GM19025 (cell line): ENCODE data around the gene CHRNA4.

Source experiments
- ATAC-seq: cut with Tn5 transposase; IDR thresholded peaks from one replicate; pipeline ENCODE4 v1.9.1; 2021; ENCODE audit warnings: mild to moderate bottlenecking, low read depth, moderate library complexity; ENCODE audit not compliant: unreplicated experiment

Gene CHRNA4

GRCh38 chr20:63398744-63399514, 37.8 kb upstream of the CHRNA4 start:
- no peak for ATAC-seq

GRCh38 chr20:63397946-63398450, 36.8 kb upstream of the CHRNA4 start:
- no peak for ATAC-seq

- no peak for ATAC-seq
Measured at GRCh38 chr20:63397155-63397843, 36.1 kb upstream of the CHRNA4 start.

- ATAC-seq = no peak
Measured at GRCh38 chr20:63396300-63396699, 35.2 kb upstream of the CHRNA4 start.

GRCh38 chr20:63395723-63396122, 34.6 kb upstream of the CHRNA4 start:
- no peak for ATAC-seq

GRCh38 chr20:63394920-63395455, 33.8 kb upstream of the CHRNA4 start:
- no peak for ATAC-seq

GRCh38 chr20:63394069-63394919, 33.1 kb upstream of the CHRNA4 start:
- no peak for ATAC-seq

- ATAC-seq = no peak
Measured at GRCh38 chr20:63393566-63393965, 32.4 kb upstream of the CHRNA4 start.

- no peak for ATAC-seq
Measured at GRCh38 chr20:63392465-63393365, 31.6 kb upstream of the CHRNA4 start.

- ATAC-seq = no peak
Measured at GRCh38 chr20:63387917-63388316, 26.8 kb upstream of the CHRNA4 start.

GRCh38 chr20:63387393-63387792, 26.2 kb upstream of the CHRNA4 start:
- ATAC-seq = no peak

- ATAC-seq = no peak
Measured at GRCh38 chr20:63386491-63386890, 25.3 kb upstream of the CHRNA4 start.

GRCh38 chr20:63385819-63386218, 24.7 kb upstream of the CHRNA4 start:
- ATAC-seq = no peak

GRCh38 chr20:63384336-63384735, 23.2 kb upstream of the CHRNA4 start:
- ATAC-seq = no peak

GRCh38 chr20:63383556-63383955, 22.4 kb upstream of the CHRNA4 start:
- no peak for ATAC-seq

GRCh38 chr20:63382551-63383300, 21.6 kb upstream of the CHRNA4 start:
- ATAC-seq = no peak

- ATAC-seq = no peak
Measured at GRCh38 chr20:63381781-63382431, 20.8 kb upstream of the CHRNA4 start.

GRCh38 chr20:63380346-63380870, 19.3 kb upstream of the CHRNA4 start:
- ATAC-seq = no peak
